ENCODE data around the gene OGT. TPM values are rescaled to one million over a fixed set of nuclear protein-coding genes. Genes with fewer than 3 reads are reported as not detected.

Gene OGT
- total RNA-seq, 4 donors from 2014 or later = 175 to 256 (median 231) TPM

DNA sequence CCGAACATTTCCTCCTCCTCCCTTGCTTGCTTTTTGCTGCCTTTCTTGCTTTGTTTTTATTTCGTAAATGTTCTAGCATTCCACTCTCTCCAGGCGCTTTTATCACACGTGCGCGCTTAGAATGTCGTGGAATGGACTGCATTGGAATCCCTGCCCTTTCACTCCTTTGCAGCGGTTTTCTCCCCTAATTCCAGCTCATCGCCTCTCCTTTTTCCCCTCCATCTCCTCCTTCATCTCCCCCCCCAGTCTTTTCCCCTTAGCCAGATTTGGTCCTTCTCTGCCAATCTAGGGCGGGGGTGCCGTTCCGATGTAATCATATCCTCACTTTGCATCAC, 579 bp downstream of the OGT start:
- WGBS, 2 donors = 0 to 35% methylated on average over 12 of the region's 12 CpGs
- H3K9me3 ChIP-seq = no peaks in the 10 kb centered on the region
- no peaks in the 10 kb centered on the region for H3K27me3 ChIP-seq
- H3K27ac ChIP-seq = peak overlapping the region; percentile 69 to 94 (median 88)
- DNase-seq (ENCODE audit: low spot score in 2 of 2) = no peak
- TF ChIP-seq, protein P1, sequence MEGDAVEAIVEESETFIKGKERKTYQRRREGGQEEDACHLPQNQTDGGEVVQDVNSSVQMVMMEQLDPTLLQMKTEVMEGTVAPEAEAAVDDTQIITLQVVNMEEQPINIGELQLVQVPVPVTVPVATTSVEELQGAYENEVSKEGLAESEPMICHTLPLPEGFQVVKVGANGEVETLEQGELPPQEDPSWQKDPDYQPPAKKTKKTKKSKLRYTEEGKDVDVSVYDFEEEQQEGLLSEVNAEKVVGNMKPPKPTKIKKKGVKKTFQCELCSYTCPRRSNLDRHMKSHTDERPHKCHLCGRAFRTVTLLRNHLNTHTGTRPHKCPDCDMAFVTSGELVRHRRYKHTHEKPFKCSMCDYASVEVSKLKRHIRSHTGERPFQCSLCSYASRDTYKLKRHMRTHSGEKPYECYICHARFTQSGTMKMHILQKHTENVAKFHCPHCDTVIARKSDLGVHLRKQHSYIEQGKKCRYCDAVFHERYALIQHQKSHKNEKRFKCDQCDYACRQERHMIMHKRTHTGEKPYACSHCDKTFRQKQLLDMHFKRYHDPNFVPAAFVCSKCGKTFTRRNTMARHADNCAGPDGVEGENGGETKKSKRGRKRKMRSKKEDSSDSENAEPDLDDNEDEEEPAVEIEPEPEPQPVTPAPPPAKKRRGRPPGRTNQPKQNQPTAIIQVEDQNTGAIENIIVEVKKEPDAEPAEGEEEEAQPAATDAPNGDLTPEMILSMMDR (IDR thresholded peaks at IDR 0.05) = no peak
- TF ChIP-seq POLR2A (IDR thresholded peaks at IDR 0.05) (no peak), EP300 (IDR thresholded peaks at IDR 0.05) (no peak)
- H3K36me3 ChIP-seq = no peaks in the 10 kb centered on the region
- peak overlapping the region; percentile 41 to 76 (median 64) for H3K4me3 ChIP-seq
- H3K4me1 ChIP-seq = peaks cover 0 to 21% (median 0%) of the 10 kb centered on the region in 4 donors

DNA sequence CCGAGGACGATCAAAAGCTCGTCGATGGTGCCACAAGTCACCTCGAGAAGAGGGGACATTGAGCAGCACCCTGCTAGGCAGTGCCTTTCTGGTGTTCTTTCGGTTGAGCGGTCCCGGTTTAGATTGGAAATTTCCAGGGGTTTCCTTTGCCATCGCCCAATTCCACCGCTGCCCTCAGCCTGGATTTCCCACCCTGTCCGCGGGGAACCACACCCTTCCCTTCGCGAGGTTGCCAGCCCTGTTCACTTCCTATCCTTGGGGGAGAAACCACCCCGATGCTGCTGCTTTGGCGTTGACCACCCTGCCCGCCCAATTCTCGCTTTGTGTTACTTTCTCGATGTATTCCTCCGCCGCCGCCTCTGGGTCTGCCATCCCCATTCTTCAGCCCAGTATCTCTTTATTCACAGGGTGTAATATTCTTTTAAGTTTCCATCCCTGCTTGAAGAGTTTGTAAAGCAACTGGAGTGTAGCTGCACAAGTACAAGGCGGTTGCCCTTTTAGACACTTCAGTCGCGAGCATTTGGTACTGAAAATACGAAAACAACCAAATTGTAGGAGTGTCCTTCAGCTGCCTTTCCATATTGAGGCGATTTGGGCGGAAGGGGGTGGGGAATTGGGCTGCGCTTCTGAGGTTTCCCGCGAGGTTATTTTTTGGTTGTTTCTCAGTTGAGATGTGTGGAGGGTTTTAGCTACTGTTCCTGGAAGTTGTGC, 1.1 kb downstream of the OGT start:
- peak; percentile 16 to 30 for DNase-seq (ENCODE audit: low spot score in 2 of 2)
- no peaks in the 10 kb centered on the region for H3K9me3 ChIP-seq
- peak overlapping the region; percentile 41 to 76 (median 64) for H3K4me3 ChIP-seq
- TF ChIP-seq POLR2A (IDR thresholded peaks at IDR 0.05) = peak in 1 of 2 donors; percentile 15
- TF ChIP-seq, protein P1 (IDR thresholded peaks at IDR 0.05) = no peak
- peak in 1 of 2 donors; percentile 62 for TF ChIP-seq EP300 (IDR thresholded peaks at IDR 0.05)
- WGBS, 2 donors = 0 to 32% methylated on average over 18 to 31 of the region's 31 CpGs
- H3K27ac ChIP-seq = peak overlapping the region; percentile 69 to 94 (median 88)
- H3K27me3 ChIP-seq = no peaks in the 10 kb centered on the region
- H3K4me1 ChIP-seq = peaks cover 0 to 22% (median under 1%) of the 10 kb centered on the region in 4 donors
- H3K36me3 ChIP-seq = no peaks in the 10 kb centered on the region

DNA sequence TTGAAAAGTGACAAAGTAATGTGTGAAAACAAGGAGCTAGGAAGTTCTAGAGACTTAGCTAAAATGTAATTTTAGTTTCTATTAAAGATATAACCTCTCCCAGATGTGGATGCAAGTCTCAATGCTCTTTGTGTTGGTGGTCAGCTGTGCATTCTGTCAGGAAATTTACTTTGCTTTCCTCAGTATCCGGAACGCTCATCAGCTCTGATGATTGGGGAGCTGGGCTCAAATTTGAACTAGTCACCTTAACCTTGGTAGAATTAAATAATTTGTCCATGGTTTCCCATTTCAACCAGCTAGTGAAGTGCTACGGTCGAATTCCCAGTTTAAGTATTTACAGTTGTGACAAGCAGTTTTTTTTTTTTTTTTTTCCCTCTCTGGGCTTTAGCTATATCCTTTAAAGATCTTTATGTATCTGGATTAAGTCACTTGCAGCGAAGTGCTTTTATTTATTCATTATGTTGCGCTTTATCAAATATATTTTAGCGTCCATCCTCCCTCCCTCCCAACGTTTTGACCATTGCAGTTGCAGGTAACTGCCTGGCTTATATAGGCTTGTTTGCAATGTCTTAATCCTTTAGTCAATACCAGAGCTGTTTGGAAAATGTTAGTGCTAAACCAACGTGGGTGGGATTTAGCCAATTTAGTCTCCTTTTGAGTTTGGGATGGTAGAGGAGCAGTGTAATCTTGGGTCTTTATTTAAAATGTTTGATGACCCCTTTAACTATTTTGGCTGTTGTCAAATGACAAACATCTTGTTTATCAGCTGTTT, 2.1 kb downstream of the OGT start:
- Histone ChIP-seq H3K27ac (peak overlapping the region in 3 of 4 donors; percentile 85 to 94 (median 90)), H3K27me3 (no peaks in the 10 kb centered on the region), H3K9me3 (no peaks in the 10 kb centered on the region), H3K4me1 (peaks cover 0 to 31% (median 4%) of the 10 kb centered on the region in 4 donors), H3K4me3 (peak overlapping the region; percentile 41 to 76 (median 64)), H3K36me3 (no peaks in the 10 kb centered on the region)
- no peak for DNase-seq (ENCODE audit: low spot score in 2 of 2)
- TF ChIP-seq, protein P1 (IDR thresholded peaks at IDR 0.05) = no peak
- WGBS, 2 donors = 2 to 30% methylated on average over 9 of the region's 9 CpGs

DNA sequence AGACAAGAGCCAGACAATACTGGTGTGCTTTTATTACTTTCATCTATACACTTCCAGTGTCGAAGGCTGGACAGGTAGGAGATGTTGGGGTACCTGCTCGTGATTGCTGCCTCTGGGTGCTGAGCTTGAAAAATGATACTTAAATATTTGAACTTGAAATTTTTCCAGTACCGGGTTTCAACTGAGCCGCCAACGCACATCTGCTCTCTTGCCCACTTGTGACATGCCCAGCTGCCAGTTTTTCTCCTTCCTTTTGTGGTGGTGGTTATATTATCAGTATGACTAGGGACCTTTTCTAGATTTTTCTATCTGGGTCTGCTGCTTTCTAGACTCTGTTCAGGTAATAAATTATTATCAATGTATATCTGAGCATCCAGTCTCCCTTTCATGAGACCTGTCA, 3.4 kb downstream of the OGT start:
- 8 to 34% methylated on average over 5 of the region's 5 CpGs for WGBS, 2 donors
- DNase-seq (ENCODE audit: low spot score in 2 of 2) = no peak
- H3K9me3 ChIP-seq = no peaks in the 10 kb centered on the region
- no peaks in the 10 kb centered on the region for H3K36me3 ChIP-seq
- TF ChIP-seq POLR2A (IDR thresholded peaks at IDR 0.05) (no peak), EP300 (IDR thresholded peaks at IDR 0.05) (no peak)
- TF ChIP-seq, protein P1 (IDR thresholded peaks at IDR 0.05) = no peak
- no peaks in the 10 kb centered on the region for H3K27me3 ChIP-seq
- peaks cover 0 to 38% (median 8%) of the 10 kb centered on the region in 4 donors for H3K4me1 ChIP-seq
- H3K27ac ChIP-seq = peak overlapping the region in 2 of 4 donors; percentile 29 to 56
- peak overlapping the region in 2 of 4 donors; percentile 17 to 18 for H3K4me3 ChIP-seq

DNA sequence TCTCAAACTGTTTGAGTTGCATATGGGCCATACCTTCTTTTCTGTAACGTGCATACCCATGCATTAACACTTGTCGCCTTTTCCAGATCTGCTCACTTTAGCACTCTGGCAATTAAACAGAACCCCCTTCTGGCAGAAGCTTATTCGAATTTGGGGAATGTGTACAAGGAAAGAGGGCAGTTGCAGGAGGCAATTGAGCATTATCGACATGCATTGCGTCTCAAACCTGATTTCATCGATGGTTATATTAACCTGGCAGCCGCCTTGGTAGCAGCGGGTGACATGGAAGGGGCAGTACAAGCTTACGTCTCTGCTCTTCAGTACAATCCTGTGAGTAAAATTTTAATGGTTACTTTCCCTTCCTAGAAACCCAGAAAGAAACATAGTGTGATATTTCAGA, 4.8 kb downstream of the OGT start:
- H3K36me3 ChIP-seq = no peaks in the 10 kb centered on the region
- H3K9me3 ChIP-seq = no peaks in the 10 kb centered on the region
- peaks cover 0 to 53% (median 8%) of the 10 kb centered on the region in 4 donors for H3K4me1 ChIP-seq
- DNase-seq (ENCODE audit: low spot score in 2 of 2) = no peak
- no peak overlapping the region for H3K4me3 ChIP-seq
- 77 to 83% methylated on average over 9 of the region's 9 CpGs for WGBS, 2 donors
- TF ChIP-seq EP300 (IDR thresholded peaks at IDR 0.05) = no peak
- no peak overlapping the region for H3K27ac ChIP-seq
- no peaks in the 10 kb centered on the region for H3K27me3 ChIP-seq

Data from tibial nerve (tissue), 4 donors.